Uterus (tissue), 4 donors: ENCODE data around the gene SHROOM2. TPM values are rescaled to one million over a fixed set of nuclear protein-coding genes. Genes with fewer than 3 reads are reported as not detected.

Source experiments
- DNase-seq, 2 donors: peaks; one replicate each; pipeline ENCODE4 v3.0.0-alpha.2; 2019 to 2020
- H3K27ac ChIP-seq, 2 donors: fragments of 200-600 bp; sonication (generic); 1 replicate in 1 of 2; 2 replicates in 1 of 2; pipeline ENCODE4 v1.5.1; 2016 to 2018
- H3K27me3 ChIP-seq, 2 donors: fragments of 200-600 bp; sonication (generic); one replicate each; pipeline ENCODE4 v1.5.1; 2018 to 2019; ENCODE audit warnings: control low read depth in 1 of 2
- H3K36me3 ChIP-seq, 2 donors: fragments of 200-600 bp; sonication (generic); one replicate each; pipeline ENCODE4 v1.5.1; 2019; ENCODE audit warnings: control low read depth in 1 of 2
- H3K4me1 ChIP-seq, 2 donors: fragments of 200-600 bp; sonication (generic); one replicate each; pipeline ENCODE4 v1.5.1; 2018 to 2019; ENCODE audit warnings: control low read depth in 1 of 2
- H3K4me3 ChIP-seq, 2 donors: fragments of 200-600 bp; sonication (generic); 1 replicate in 1 of 2; 2 replicates in 1 of 2; pipeline ENCODE4 v1.5.1; 2018 to 2019; ENCODE audit warnings: mild to moderate bottlenecking in 1 of 2
- H3K9me3 ChIP-seq, 2 donors: fragments of 200-600 bp; sonication (generic); one replicate each; pipeline ENCODE4 v1.5.1; 2019; ENCODE audit warnings: control low read depth in 1 of 2
- CTCF ChIP-seq, 4 experiments: fragments of 200-600 bp in 2 of 4; fragments of 450-650 bp in 2 of 4; sonication (generic) in 2 of 4; IDR thresholded peaks; one replicate each; pipeline ENCODE4 v1.5.1; 2016 to 2019; ENCODE audit warnings: antibody characterized with exemption in 4 of 4, mild to moderate bottlenecking in 2 of 4, moderate library complexity in 1 of 4
- POLR2A ChIP-seq, 2 donors: fragments of 450-650 bp; IDR thresholded peaks; one replicate each; pipeline ENCODE4 v1.6.1; 2016; ENCODE audit warnings: antibody characterized with exemption in 2 of 2, mild to moderate bottlenecking in 1 of 2, moderate library complexity in 1 of 2
- intact Hi-C: fragments of 100-400 bp; cut with DNase I; formaldehyde crosslinking; loops from one replicate; pipeline ENCODE4 v1.15.1; 2023; ENCODE audit warnings: low total_unique reads
- total RNA-seq, 4 donors: library from RNA; depleted of rRNA in 3 of 4; stranded (reverse); fragments of >200 nt in 3 of 4; gene quantifications; one replicate each; pipeline versions ENCODE4 v1.1.0 to v1.2.4, GENCODE V29; 2014 to 2023
- donor health status: DM: yes; HTN: yes; CAD: no.

SHROOM2 gene
- total RNA-seq, 4 donors from 2014 or later = 3.5 to 8.7 (median 4.8) TPM

GRCh38 chrX:9825129-9825790 is 39.0 kb downstream of the SHROOM2 start:
- Histone ChIP-seq H3K36me3 (no peaks in the 10 kb centered on the region), H3K27me3 (no peaks in the 10 kb centered on the region), H3K27ac (no peak overlapping the region), H3K4me3 (no peak overlapping the region), H3K9me3 (no peaks in the 10 kb centered on the region), H3K4me1 (no peaks in the 10 kb centered on the region)
- intact Hi-C loops = no loop called here
- TF ChIP-seq CTCF (IDR thresholded peaks at IDR 0.05) (no peak), POLR2A (IDR thresholded peaks at IDR 0.05) (no peak)
- no peak for DNase-seq

GRCh38 chrX:9825966-9826365 is 39.7 kb downstream of the SHROOM2 start:
- no peak overlapping the region for H3K27ac ChIP-seq

GRCh38 chrX:9829308-9830267 is 43.4 kb downstream of the SHROOM2 start:
- no peak for DNase-seq
- Histone ChIP-seq H3K9me3 (no peaks in the 10 kb centered on the region), H3K27ac (no peak overlapping the region), H3K36me3 (no peaks in the 10 kb centered on the region), H3K4me1 (no peaks in the 10 kb centered on the region), H3K4me3 (no peak overlapping the region), H3K27me3 (no peaks in the 10 kb centered on the region)
- no peak for TF ChIP-seq CTCF (IDR thresholded peaks at IDR 0.05)
- no peak for TF ChIP-seq POLR2A (IDR thresholded peaks at IDR 0.05)
- intact Hi-C loops = no loop called here

More at GRCh38 chrX:9825966-9826365, 39.7 kb downstream of the SHROOM2 start:
- no peak overlapping the region for H3K4me3 ChIP-seq
- H3K9me3 ChIP-seq = no peaks in the 10 kb centered on the region
- no peaks in the 10 kb centered on the region for H3K4me1 ChIP-seq
- DNase-seq = no peak
- no peaks in the 10 kb centered on the region for H3K36me3 ChIP-seq
- H3K27me3 ChIP-seq = no peaks in the 10 kb centered on the region
- TF ChIP-seq POLR2A (IDR thresholded peaks at IDR 0.05) (no peak), CTCF (IDR thresholded peaks at IDR 0.05) (no peak)
- intact Hi-C loops = no loop called here

GRCh38 chrX:9832811-9833210 is 46.6 kb downstream of the SHROOM2 start:
- intact Hi-C loops = no loop called here
- H3K4me1 ChIP-seq = no peaks in the 10 kb centered on the region
- DNase-seq = no peak
- H3K27ac ChIP-seq = no peak overlapping the region
- no peaks in the 10 kb centered on the region for H3K9me3 ChIP-seq
- no peak overlapping the region for H3K4me3 ChIP-seq
- no peaks in the 10 kb centered on the region for H3K27me3 ChIP-seq
- TF ChIP-seq POLR2A (IDR thresholded peaks at IDR 0.05) (no peak), CTCF (IDR thresholded peaks at IDR 0.05) (no peak)
- H3K36me3 ChIP-seq = no peaks in the 10 kb centered on the region
